ENCODE data around the gene HMG20B. TPM values are rescaled to one million over a fixed set of nuclear protein-coding genes. Genes with fewer than 3 reads are reported as not detected.

HMG20B gene
- total RNA-seq, 1 experiment from 2014 or later, result 186 TPM

DNA sequence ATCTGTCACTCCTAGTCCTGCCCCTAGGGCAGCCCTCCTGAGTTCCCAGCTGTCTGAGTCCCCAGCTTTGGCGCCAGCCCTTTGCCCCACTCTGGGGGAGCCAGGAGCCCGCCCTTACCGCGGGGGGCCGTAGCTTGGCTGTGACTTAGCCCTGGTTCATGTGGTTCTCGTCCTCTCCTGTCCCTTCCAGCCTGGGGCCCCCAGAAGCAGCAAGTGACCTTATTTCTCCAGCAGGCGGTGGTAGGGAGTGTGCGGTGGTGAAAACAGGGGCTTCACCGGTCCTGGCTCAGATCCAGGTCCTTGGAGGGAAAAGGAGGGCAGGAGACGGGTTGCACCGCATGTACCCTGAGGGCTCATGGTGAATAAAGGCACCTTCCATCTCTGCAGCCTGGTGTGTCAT is 20.4 kb downstream of the HMG20B start:
- Histone ChIP-seq H3K79me2 (ENCODE audit: insufficient read depth, low read length) (no peaks in the 10 kb centered on the region), H4K20me1 (ENCODE audit: insufficient read depth) (no peaks in the 10 kb centered on the region), H3K9me2 (ENCODE audit: insufficient read depth) (no peaks in the 10 kb centered on the region), H3K36me3 (ENCODE audit: control insufficient read depth in 1 of 2, insufficient read depth in 2 of 2, low read length in 2 of 2) (no peaks in the 10 kb centered on the region), H3K9ac (ENCODE audit: low read length) (no peak overlapping the region), H3K4me1 (ENCODE audit: control insufficient read depth in 1 of 2, insufficient read depth in 2 of 2, low read length in 2 of 2) (no peaks in the 10 kb centered on the region), H3K9me3 (ENCODE audit: control insufficient read depth in 1 of 2, insufficient read depth in 1 of 2, low read depth in 1 of 2, low read length in 2 of 2) (no peaks in the 10 kb centered on the region), H3K4me2 (ENCODE audit: low read length) (no peak overlapping the region), H3K27me3 (ENCODE audit: insufficient read depth, low read length) (no peaks in the 10 kb centered on the region), H3K4me3 (replicated peaks in 1 of 2; ENCODE audit: low read depth in 1 of 2, low read length in 2 of 2) (no peak overlapping the region), H2AFZ (ENCODE audit: low read depth, low read length, poor library complexity, severe bottlenecking) (no peak overlapping the region), H3K27ac (ENCODE audit: low read depth, low read length) (no peak overlapping the region)
- ChIA-PET CTCF (no interaction called here), RAD21 (ENCODE audit: low non-redundant PET in 1 of 2, low total read pairs in 2 of 2, uncharacterized antibody in 2 of 2, unreplicated experiment in 2 of 2) (no interaction called here), POLR2A (no interaction called here)
- no TSS peak for BruUV-seq (replicated peaks)
- ATAC-seq (no peak), DNase-seq (ENCODE audit: low read depth, low spot score) (no peak)
- TF ChIP-seq, protein P1, sequence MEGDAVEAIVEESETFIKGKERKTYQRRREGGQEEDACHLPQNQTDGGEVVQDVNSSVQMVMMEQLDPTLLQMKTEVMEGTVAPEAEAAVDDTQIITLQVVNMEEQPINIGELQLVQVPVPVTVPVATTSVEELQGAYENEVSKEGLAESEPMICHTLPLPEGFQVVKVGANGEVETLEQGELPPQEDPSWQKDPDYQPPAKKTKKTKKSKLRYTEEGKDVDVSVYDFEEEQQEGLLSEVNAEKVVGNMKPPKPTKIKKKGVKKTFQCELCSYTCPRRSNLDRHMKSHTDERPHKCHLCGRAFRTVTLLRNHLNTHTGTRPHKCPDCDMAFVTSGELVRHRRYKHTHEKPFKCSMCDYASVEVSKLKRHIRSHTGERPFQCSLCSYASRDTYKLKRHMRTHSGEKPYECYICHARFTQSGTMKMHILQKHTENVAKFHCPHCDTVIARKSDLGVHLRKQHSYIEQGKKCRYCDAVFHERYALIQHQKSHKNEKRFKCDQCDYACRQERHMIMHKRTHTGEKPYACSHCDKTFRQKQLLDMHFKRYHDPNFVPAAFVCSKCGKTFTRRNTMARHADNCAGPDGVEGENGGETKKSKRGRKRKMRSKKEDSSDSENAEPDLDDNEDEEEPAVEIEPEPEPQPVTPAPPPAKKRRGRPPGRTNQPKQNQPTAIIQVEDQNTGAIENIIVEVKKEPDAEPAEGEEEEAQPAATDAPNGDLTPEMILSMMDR (IDR thresholded peaks at IDR 0.05 in 2 of 3, conservative IDR thresholded peaks at IDR 0.05 in 1 of 3; ENCODE audit: borderline replicate concordance in 1 of 3, insufficient read depth in 1 of 3, low read depth in 2 of 3, low read length in 2 of 3), result 0 out of 6 replicates have a peak, but pooled peaks of 2 of the 3 experiments have one; percentile 2 to 7
- TF ChIP-seq CBX3 (IDR thresholded peaks at IDR 0.05; ENCODE audit: low read depth), result no peak
- intact Hi-C loops (cut with micrococcal nuclease), result no loop called here

DNA sequence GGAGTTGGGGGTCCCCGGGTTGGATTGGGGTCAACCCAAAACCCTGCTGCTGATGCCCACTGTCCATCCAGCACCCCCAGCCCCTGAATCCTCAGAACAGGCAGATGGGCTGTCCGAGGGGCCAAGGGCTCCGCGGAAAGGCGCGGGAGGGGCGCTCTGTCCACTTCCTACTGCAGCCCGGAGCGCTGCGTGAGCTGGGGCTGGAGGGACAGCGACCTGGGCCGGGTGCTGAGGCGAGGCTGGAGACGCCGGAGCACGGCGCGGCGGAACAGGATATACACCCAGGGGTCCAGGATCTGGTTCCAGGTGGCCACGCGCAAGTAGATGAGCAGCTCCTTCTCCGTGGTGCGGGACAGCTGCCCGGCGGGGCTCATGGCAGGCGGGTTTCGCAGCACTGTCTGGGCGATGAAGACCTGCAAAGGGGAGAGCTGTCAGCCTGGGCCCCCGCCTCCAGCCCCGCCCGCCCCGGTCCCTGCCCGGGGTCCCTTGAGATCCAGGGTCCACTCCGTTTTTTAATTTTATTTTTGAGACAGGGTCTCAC is 22.8 kb downstream of the HMG20B start:
- ATAC-seq (no peak), DNase-seq (ENCODE audit: low read depth, low spot score) (no peak)
- Histone ChIP-seq H3K27ac (ENCODE audit: low read depth, low read length) (no peak overlapping the region), H3K9me2 (ENCODE audit: insufficient read depth) (no peaks in the 10 kb centered on the region), H3K4me2 (ENCODE audit: low read length) (no peak overlapping the region), H3K9me3 (ENCODE audit: control insufficient read depth in 1 of 2, insufficient read depth in 1 of 2, low read depth in 1 of 2, low read length in 2 of 2) (no peaks in the 10 kb centered on the region), H3K36me3 (ENCODE audit: control insufficient read depth in 1 of 2, insufficient read depth in 2 of 2, low read length in 2 of 2) (no peaks in the 10 kb centered on the region), H3K4me3 (replicated peaks in 1 of 2; ENCODE audit: low read depth in 1 of 2, low read length in 2 of 2) (no peak overlapping the region), H3K27me3 (ENCODE audit: insufficient read depth, low read length) (no peaks in the 10 kb centered on the region), H3K79me2 (ENCODE audit: insufficient read depth, low read length) (no peaks in the 10 kb centered on the region), H4K20me1 (ENCODE audit: insufficient read depth) (no peaks in the 10 kb centered on the region), H3K4me1 (ENCODE audit: control insufficient read depth in 1 of 2, insufficient read depth in 2 of 2, low read length in 2 of 2) (no peaks in the 10 kb centered on the region), H2AFZ (ENCODE audit: low read depth, low read length, poor library complexity, severe bottlenecking) (no peak overlapping the region), H3K9ac (ENCODE audit: low read length) (no peak overlapping the region)
- ChIA-PET POLR2A (no interaction called here), CTCF (no interaction called here), RAD21 (ENCODE audit: low non-redundant PET in 1 of 2, low total read pairs in 2 of 2, uncharacterized antibody in 2 of 2, unreplicated experiment in 2 of 2) (no interaction called here)
- intact Hi-C loops (cut with micrococcal nuclease), result no loop called here
- no TSS peak for BruUV-seq (replicated peaks)
- TF ChIP-seq, protein P2, sequence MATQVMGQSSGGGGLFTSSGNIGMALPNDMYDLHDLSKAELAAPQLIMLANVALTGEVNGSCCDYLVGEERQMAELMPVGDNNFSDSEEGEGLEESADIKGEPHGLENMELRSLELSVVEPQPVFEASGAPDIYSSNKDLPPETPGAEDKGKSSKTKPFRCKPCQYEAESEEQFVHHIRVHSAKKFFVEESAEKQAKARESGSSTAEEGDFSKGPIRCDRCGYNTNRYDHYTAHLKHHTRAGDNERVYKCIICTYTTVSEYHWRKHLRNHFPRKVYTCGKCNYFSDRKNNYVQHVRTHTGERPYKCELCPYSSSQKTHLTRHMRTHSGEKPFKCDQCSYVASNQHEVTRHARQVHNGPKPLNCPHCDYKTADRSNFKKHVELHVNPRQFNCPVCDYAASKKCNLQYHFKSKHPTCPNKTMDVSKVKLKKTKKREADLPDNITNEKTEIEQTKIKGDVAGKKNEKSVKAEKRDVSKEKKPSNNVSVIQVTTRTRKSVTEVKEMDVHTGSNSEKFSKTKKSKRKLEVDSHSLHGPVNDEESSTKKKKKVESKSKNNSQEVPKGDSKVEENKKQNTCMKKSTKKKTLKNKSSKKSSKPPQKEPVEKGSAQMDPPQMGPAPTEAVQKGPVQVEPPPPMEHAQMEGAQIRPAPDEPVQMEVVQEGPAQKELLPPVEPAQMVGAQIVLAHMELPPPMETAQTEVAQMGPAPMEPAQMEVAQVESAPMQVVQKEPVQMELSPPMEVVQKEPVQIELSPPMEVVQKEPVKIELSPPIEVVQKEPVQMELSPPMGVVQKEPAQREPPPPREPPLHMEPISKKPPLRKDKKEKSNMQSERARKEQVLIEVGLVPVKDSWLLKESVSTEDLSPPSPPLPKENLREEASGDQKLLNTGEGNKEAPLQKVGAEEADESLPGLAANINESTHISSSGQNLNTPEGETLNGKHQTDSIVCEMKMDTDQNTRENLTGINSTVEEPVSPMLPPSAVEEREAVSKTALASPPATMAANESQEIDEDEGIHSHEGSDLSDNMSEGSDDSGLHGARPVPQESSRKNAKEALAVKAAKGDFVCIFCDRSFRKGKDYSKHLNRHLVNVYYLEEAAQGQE (IDR thresholded peaks at IDR 0.05; ENCODE audit: low read depth), result no peak
- no peak for TF ChIP-seq ZFX (IDR thresholded peaks at IDR 0.05)
- no peak for TF ChIP-seq TCF7L2 (IDR thresholded peaks at IDR 0.05; ENCODE audit: borderline replicate concordance, extremely low read depth, insufficient read depth, insufficient read length)
- TF ChIP-seq EZH2 (IDR thresholded peaks at IDR 0.05), result no peak
- TF ChIP-seq SRF (IDR thresholded peaks at IDR 0.05; ENCODE audit: low read depth), result no peak
- TF ChIP-seq, protein P3, sequence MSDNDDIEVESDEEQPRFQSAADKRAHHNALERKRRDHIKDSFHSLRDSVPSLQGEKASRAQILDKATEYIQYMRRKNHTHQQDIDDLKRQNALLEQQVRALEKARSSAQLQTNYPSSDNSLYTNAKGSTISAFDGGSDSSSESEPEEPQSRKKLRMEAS (IDR thresholded peaks at IDR 0.05), result no peak
- no peak for TF ChIP-seq RAD21 (IDR thresholded peaks at IDR 0.05; ENCODE audit: low read depth)
- no peak for TF ChIP-seq EZH2phosphoT487 (IDR thresholded peaks at IDR 0.05; ENCODE audit: borderline replicate concordance)
- no peak for TF ChIP-seq YY1 (IDR thresholded peaks at IDR 0.05; ENCODE audit: extremely low read depth, insufficient replicate concordance, low read depth, low read length)
- no peak for TF ChIP-seq SP1 (IDR thresholded peaks at IDR 0.05; ENCODE audit: low read depth)
- TF ChIP-seq ELF1 (IDR thresholded peaks at IDR 0.05; ENCODE audit: borderline replicate concordance, low read depth), result no peak
- no peak for TF ChIP-seq POLR2A (IDR thresholded peaks at IDR 0.05; ENCODE audit: borderline replicate concordance, extremely low read depth, insufficient read depth, insufficient read length)
- TF ChIP-seq JUND (IDR thresholded peaks at IDR 0.05), result no peak
- TF ChIP-seq EGR1 (IDR thresholded peaks at IDR 0.05; ENCODE audit: low read depth), result no peak
- TF ChIP-seq FOSL1 (IDR thresholded peaks at IDR 0.05; ENCODE audit: low read depth), result no peak

All from HCT116 (cell line).